Measurements from ENCODE around the gene SIN3A.
"Not testable (repeated sequence)": the region's sequence is repeated elsewhere in the genome, so short reads cannot be mapped to it uniquely, and the experiment has no call there.

Gene SIN3A

DNA sequence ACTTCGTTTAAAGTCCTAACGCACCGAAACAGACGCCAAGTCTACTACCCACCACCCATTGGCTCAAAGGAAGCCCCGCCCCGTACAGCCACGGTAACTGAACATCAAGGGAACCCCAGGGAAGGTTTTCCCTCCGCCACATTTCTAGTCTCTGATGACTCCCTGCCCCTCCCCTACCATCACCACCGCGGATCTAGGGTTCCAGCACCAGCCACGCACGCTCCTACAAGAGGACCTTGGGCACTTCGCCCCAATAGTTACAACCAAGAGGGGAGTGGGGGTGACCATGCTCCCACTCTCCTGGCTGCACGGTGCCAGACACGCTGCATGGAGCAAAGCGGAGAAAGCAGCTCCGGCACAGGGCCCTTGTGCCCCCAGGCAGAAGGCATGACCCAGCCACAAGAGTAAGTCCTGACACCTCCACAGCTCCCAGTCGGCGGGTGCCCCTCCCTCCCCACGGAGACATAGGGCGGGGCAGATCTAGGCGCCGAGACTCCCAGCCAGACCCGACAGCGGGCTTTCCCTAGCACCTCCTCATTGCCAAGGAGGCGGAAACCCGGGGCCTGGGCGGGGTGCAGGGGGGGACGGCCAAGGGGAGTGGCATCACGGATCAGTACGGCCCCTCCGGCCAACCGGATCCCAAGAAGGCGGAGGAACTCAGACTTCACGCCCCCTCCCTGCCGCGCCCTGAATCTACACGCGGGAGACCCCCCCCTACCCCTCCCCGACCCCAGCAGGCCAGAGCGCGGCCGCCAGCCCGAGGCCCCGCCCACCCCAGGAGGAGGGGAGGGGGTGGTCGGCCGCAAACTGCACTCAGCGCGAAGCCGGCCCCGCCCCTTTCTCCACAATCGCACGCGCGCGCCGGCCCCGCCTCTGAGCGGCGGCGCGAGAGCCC, 936 bp downstream of the SIN3A start:
- DNase-seq (ENCODE audit: low read depth in 2 of 2), result peak; percentile 94

DNA sequence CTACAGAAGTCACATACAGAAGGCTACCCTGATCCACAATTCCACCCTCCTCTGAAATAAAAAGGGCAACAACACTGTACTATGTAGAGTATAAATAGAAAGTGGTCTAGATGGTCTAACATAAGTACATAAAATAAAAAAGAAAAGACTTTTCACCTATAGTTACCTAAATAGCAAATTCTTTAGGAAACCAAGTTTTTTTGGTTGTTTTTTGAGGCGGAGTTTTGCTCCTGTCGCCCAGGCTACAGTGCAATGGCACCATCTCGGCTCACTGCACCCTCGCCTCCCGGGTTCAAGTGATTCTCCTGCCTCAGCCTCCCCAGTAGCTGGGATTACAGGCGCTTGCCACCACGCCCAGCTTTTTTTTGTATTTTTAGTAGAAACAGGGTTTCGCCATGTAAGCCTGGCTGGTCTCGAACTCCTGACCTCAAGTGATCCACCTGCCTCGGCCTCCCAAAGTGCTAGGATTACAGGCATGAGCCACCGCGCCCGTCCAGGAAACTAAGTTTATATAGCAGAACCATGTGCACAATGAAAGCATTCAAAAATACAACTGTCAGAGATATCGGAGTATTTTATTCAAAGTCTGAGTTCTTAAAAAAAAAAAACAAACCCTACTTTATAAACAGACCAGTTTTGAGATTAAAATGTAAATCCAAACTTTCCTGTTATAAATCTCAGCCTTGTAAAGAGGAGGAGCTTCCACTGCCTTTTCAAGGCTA, 1.7 kb downstream of the SIN3A start:
- DNase-seq (ENCODE audit: low read depth in 2 of 2), result no peak

DNA sequence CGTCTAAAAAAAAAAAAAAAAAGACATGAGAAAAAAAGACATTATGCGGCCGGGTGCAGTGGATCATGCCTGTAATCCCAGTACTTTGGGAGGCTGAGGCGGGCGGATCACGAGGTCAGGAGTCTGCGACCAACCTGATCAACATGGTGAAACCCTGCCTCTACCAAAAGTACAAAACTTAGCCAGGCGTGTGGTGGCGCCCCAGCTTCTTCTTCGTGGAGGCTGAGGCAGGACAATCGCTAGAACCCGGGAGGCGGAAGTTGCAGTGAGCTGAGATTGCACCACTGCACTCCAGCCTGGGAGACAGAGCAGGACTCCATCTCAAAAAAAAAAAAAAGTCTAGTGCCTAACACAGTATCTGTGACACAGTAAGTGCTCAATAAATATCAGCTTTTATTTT, 3.3 kb downstream of the SIN3A start:
- not testable (repeated sequence) for DNase-seq (ENCODE audit: low read depth in 2 of 2)

DNA sequence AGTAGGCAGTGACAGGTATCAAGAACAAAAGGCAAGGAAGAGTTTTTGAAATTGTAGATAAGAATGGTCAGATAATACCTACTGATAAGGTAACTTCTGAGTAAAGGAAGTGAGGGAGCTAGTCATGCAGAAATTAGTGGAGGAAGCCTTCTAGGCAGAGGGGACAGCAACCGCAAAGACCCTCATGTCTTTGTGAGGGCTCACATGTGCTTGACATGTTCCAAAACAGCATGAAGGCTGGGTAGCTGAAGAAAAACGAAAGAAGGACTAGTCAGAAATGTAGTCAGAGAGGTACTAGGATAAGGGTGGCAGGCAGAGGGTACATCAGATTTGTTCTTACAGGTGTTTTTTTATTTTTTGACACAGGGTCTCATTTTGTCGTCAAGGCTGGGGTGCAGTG, 5.3 kb downstream of the SIN3A start:
- no peak for DNase-seq (ENCODE audit: low read depth in 2 of 2)

DNA sequence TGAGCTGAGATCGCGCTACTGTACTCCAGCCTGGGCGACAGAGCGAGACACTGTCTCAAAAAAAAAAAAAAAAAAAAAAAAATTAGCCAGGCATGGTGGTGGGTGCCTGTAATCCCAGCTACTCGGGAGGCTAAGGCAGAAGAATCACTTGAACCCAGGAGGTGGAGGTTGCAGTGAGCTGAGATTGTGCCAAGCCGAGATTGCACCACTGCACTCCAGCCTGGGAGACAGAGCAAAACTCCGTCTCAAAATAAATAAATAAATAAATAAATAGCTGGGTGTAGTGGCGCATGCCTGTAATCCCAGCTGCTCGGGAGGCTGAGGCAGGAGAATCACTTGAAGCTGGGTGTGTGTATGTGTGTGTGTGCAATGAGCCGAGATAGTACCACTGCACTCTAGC, 6.2 kb downstream of the SIN3A start:
- DNase-seq (ENCODE audit: low read depth in 2 of 2), result not testable (repeated sequence)

DNA sequence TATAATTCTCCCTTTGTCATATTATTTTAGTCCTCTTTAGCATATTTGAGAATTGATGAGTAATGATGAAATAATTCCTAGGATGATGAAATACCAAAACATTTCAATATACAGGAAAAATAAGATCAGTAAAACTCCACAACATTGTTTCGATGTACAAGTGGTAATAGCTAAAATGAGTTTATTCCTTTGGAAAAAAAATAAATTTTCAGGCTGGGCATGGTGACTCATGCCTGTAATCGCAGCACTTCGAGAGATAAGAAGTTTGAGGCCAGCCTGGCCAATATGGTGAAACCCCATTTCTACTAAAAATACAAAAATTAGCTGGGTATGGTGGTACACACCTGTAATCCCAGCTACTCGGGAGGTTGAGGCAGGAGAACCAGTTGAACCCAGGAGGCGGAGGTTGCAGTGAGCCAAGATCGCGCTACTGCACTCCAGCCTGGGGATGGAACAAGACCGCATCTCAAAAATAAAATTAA, 7.5 kb downstream of the SIN3A start:
- not testable (repeated sequence) for DNase-seq (ENCODE audit: low read depth in 2 of 2)

DNA sequence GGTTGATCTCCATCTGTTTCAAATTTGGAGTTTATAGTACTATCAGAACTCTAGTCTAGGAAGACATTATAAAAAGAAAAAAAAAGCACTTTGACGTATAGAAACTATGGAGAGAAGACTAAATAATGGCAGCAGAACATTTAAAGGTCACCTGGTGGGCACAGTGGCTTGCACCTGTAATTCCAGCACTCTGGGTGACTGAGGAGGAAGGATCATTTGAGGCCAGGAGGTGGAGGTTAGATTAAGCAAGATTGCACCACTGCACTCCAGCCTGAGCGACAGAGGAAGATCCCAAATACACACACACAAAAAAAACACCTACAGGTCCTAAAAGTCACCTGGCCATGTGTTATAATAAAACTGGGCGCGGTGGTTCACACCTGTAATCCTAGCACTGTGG, 13.8 kb downstream of the SIN3A start:
- no peak for DNase-seq (ENCODE audit: low read depth in 2 of 2)

DNA sequence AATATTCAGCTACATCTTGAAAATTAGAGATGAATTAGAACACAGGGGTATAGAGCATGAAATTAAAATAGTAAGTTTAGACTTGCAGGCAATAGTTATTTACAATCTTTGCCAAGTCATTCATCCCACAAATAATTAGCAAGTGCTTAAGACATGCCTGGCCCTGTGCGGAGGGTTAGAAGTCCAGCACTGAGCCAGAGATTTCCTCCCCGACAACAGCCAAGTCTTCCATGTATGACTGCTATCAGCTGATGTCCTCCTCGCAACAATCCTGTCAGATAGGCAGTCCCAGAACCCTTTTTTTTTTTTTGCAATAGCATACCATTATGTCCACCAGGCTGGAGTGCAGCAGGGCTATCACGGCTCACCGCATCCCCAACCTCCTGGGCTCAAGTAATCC, 14.6 kb downstream of the SIN3A start:
- no peak for DNase-seq (ENCODE audit: low read depth in 2 of 2)

DNA sequence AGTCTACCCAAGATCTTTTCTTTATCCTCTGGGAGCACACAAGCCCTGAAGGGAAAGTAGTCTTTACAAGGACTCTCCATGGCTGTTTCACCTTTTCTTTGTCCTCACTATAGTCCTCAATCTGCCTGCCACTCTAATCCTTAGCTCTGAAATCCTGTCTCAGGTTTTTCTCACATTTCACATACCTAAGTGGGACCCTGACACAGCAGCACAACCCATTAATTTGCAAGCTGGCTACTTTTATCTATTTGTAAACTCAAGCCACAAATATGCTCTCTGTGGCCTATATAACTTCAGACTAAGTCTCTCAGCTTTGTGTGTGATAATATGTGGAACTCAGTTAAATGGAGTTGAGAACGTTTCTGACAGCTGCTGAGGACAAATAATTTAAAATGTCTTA, 19.8 kb downstream of the SIN3A start:
- DNase-seq (ENCODE audit: low read depth in 2 of 2), result no peak

DNA sequence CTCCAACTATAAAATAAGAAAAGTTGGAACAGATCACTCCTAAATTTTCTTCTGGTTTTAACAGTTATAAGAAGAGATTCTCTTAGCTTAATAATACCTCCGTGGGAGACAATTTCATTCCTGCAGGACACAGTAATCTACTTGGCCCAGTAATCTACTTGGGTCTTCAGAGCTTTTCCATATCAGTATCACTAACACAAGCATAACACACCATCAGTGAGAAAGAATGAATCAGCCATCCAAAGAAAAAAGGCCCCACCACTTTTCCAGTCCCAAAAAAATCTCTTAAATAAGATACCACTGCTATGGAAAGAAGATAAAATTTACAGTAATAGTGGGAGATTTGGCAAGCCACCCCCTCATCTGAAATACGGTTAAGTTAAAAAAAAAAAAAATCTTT, 20.2 kb downstream of the SIN3A start:
- DNase-seq (ENCODE audit: low read depth in 2 of 2), result no peak

DNA sequence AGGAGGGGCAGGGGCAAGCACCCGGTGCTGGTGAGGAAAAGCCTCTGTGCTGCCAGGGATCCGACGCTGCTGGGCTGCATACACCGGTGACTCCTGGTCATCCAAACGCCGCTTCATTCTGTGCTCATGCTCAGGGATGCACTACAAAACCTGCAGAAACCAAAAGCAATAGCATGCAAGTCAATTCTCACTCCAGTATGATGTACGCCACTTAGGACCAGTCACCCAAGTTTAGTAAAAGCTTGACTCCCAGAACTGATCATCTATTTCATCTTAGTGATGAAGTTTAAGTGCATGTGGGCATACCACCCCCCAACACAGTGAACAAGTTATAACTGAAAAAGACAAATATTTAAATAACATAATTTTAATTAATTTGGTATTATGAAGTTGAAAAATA, 21.2 kb downstream of the SIN3A start:
- no peak for DNase-seq (ENCODE audit: low read depth in 2 of 2)

DNA sequence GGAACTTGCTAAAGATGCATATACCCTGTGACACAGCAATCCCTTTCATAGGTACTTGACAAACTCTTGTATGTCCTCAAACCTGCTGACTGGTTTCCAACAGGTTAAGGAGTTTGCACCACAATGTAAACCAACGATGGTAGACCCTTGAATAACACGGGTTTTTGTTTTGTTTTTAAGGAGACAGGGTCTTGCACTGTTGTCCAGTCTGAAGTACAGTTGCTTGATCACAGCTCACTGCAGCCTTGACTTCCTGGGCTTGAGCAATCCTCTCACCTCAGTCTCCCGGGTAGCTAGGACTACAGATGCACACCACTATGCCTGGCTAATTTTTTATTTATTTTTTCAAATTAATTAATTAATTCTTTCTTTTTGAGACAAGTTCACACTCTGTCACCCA, 23.3 kb downstream of the SIN3A start:
- DNase-seq (ENCODE audit: low read depth in 2 of 2), result no peak

DNA sequence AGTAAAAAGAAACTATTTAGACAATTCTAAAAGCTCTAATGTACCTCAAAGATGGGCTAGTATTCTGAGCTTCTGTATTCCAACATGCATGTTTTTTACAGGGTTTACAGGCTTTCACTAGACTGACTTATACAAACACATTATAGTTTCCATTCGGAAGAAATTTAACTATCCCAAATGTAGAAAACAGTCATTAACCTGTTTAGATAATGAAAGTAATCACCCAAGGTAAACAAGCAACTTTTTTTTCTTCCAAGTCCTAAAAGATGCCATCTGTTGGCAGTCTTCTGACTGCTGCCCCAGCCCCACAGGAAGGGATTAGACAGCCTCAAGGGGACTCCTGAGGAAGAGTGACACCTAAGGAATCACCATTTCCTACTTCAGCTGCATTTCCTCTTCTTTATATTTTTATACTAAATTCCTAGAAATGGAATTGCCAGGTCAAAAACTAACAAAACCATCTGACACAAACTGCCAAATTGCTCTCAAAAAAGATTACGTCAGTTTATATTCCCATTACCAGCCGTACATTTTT, 25.5 kb downstream of the SIN3A start:
- DNase-seq (ENCODE audit: low read depth in 2 of 2), result no peak

DNA sequence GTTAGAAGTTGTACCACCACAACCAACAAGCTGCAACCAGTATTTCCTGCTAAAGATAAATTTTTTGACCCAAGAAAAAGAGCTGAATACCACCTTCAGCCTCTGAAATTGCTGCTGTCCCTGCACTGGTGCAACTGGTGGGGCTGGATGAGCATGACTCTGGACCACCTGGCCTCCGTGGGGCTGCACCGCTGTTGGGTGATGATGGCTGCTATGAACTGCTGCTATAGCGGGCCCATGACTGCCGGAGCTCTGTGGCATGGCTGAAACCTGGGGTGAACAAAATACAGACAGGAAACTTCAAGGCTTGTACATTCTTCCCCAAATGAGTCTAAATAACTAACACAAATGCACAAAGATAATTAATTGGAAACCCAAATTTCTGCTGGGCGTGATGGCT, 28.9 kb downstream of the SIN3A start:
- DNase-seq (ENCODE audit: low read depth in 2 of 2), result no peak

DNA sequence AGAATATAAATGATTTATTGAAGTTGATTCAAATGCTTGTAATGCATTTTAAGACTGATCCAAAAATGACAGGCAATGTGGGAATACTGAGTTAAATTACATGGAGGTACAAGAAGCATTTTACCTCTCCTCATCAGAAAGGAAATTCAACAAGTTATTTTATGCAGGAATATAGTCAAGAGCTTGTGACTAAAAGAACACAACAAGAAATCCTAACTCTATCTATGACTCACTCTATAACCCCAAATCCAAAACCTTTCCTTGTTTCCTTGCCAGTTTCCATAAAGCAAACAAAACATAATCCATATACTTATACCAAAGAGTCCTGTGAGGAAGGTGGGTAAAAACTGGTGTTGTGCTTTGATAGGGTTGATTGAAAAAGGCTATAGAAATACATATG, 30.8 kb downstream of the SIN3A start:
- DNase-seq (ENCODE audit: low read depth in 2 of 2), result no peak

DNA sequence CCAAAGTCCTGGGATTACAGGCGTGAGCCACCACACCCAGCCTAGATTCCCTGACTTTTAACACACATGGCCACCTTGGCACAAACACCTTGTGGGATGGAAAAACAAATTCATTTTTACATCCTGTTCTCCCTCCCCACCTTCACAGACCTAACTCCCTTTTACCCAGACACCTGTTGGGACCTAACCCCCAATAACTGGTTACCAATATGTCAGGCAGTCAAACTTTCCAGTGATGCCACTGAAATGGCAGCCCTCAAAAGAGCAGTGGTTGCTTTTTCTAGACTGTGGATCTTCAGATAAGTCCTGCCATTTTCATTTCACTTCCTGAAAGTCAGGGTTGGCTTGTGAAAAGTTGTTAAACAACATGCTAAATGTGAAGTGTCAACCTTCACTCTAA, 34.9 kb downstream of the SIN3A start:
- DNase-seq (ENCODE audit: low read depth in 2 of 2), result no peak

DNA sequence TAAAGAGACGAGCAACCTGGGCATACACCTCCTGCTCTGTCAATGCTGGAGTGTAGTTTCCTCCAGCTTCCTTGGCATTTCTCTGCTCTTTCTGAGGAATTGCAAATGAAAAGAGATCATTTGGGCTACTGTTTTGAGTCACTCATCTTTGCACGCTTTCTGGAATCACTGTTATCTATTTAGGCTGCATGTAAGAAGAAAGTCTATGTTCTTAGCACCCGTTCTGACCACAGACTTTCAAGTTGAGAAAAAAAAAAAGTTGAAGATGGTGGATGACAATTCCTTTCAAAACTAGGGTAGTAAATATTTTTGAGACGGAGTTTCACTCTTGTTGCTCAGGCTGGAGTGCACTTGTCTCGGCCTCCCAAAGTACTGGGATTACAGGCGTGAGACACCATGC, 41.3 kb downstream of the SIN3A start:
- no peak for DNase-seq (ENCODE audit: low read depth in 2 of 2)

DNA sequence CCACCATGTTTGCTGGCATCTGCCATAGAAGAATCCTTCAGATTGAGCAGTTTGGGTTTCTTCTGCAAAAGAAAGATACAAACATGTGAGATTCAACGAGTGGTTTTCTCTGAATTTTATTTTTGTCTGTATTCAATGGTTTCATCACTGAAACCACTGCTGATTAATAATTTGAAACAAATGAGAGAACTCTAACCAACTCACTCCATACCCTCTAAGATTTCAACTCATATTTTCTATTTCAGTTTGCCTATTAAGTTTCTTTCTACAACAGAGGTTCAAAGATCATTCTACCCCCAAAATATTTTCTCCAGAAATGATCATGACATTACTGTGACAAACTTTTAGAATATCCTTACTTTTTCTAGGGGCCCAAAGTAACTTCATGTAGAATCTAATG, 44.4 kb downstream of the SIN3A start:
- no peak for DNase-seq (ENCODE audit: low read depth in 2 of 2)

DNA sequence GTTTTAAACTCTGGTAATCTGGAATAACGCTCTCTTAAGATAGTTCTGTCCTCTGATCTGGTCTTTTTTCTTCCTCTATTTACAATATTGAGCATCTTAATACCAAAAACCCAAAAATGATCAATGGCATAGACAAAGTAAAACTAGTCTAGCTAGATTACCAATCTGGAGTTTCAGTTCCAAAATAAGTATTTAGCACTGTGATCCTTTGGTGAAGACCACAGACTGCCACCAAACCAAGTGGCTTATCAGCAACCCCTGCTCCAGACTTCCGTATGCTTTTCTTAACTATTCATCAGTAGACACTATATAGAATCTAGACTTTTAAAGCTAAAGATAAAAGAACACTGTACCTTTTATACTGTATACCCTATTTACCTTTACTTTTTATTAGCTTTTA, 47.6 kb downstream of the SIN3A start:
- DNase-seq (ENCODE audit: low read depth in 2 of 2), result no peak

DNA sequence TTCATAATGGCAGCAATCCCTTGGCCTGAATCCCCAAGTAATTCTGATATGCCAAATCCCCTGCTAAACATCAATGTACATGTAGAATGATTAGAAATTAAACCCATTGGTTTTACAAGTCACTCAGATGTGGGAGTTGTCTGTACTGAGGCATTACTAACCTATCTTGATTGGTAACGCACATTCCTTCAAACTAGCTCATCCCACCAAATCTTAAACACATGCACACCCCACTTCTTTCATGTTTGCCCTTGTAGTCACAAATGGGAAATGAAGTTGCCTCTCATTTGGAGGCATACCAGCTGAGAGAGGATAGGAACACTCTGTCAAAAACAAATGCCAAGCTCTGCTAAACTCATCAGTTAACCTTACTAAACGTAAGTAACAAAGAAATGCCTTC, 54.0 kb downstream of the SIN3A start:
- no peak for DNase-seq (ENCODE audit: low read depth in 2 of 2)

DNA sequence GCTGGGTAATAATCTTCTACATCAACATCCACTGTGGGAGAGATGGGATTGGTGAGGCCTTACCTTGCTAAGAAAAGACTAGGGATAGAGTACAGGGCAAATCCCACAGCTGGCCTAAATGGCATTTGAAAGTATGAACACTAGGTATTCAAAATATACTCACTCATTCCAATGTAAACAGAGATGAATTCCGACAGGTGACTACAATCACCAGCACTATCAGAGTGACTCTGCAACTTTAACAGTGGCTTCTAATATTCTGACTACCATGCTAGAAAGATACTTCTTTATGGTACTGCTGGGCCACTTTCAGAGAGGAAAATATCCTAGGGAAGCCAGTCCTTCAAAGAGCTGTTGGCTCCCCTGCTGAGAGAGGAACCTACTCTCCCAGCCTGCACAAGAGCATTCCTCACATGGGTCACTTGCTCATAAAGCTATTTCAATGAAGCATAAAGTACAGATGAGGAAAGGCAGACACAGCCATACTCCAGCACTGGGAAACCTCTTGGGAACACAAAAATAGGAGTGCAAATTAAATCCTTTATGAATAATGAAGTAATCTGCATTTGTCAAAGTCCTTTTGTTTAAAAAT, 61.6 kb downstream of the SIN3A start:
- DNase-seq (ENCODE audit: low read depth in 2 of 2), result no peak

DNA sequence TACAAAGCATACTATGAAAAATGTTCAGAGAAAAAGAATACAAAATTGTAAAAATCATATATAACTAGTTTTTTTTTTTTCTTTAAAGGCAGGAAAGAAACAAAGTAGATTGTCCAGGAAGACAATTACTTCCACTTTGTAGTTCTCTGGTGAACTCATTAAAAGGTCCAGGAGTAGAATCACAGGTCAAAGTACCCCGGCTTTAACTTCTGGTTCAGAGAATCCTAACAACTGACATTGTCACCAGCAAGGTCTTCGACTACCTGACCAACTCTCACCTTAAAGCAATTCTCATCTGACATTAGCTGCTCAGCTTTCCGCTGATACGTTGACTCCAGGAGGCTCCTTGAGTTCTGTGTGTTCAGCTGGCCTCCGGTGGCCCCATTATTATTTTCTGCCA, 67.5 kb downstream of the SIN3A start:
- not testable (repeated sequence) for DNase-seq (ENCODE audit: low read depth in 2 of 2)

DNA sequence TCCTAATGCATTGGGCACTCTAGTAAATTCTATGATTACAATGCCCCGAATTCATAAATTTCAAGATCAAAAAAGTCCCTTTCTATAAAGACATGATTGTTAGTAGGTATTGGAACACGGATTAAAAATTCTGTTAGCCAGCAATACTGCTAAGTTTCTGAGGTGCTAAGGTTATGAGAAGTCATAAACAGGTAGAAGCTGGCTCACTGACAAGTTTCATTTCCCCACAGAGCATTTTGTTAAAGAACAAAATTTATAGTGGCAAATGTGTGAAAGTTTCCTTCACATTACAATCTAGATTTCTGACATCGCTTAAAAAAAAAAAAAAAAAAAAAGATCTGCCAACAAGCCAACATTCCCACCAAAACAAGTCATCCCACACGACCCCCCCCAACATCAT, 70.7 kb downstream of the SIN3A start:
- no peak for DNase-seq (ENCODE audit: low read depth in 2 of 2)
